HS-27A (cell line): ENCODE data around the gene MS4A18.
"Not testable (repeated sequence)": the region's sequence is repeated elsewhere in the genome, so short reads cannot be mapped to it uniquely, and the experiment has no call there.

Experiments
- DNase-seq: peaks from one replicate; pipeline ENCODE4 v3.0.0-alpha.2; 2012; ENCODE audit warnings: low read depth, missing footprints

Gene MS4A18

GRCh38 chr11:60724420-60724819 is at the start of gene MS4A18:
MS4A18 (plus strand) TSS chr11:60724720.
- DNase-seq: no peak

GRCh38 chr11:60678231-60678630 is 46.3 kb upstream of the MS4A18 start:
- DNase-seq: not testable (repeated sequence)

GRCh38 chr11:60679879-60680278 is 44.6 kb upstream of the MS4A18 start:
- no peak for DNase-seq

GRCh38 chr11:60680455-60681119 is 43.9 kb upstream of the MS4A18 start:
- DNase-seq: no peak

GRCh38 chr11:60684541-60684848 is 40.0 kb upstream of the MS4A18 start:
- not testable (repeated sequence) for DNase-seq

- DNase-seq: no peak
Measured at GRCh38 chr11:60691661-60692060, 32.9 kb upstream of the MS4A18 start.

- DNase-seq: no peak
Measured at GRCh38 chr11:60699284-60699691, 25.2 kb upstream of the MS4A18 start, which contains the start of gene MS4A8. MS4A8 (plus strand) TSS chr11:60699612; CDS start chr11:60700861, 1,249 bp downstream.

GRCh38 chr11:60699936-60700335 is 24.6 kb upstream of the MS4A18 start:
- no peak for DNase-seq

- no peak for DNase-seq
Measured at GRCh38 chr11:60700689-60701468, 23.6 kb upstream of the MS4A18 start.

GRCh38 chr11:60701469-60701818 is 23.1 kb upstream of the MS4A18 start:
- DNase-seq: no peak

GRCh38 chr11:60703374-60703773 is 21.1 kb upstream of the MS4A18 start:
- no peak for DNase-seq

GRCh38 chr11:60705895-60706294 is 18.6 kb upstream of the MS4A18 start:
- no peak for DNase-seq

GRCh38 chr11:60706931-60707330 is 17.6 kb upstream of the MS4A18 start:
- DNase-seq: no peak

GRCh38 chr11:60710482-60710881 is 14.0 kb upstream of the MS4A18 start:
- no peak for DNase-seq

- DNase-seq: no peak
Measured at GRCh38 chr11:60711276-60711675, 13.2 kb upstream of the MS4A18 start.

GRCh38 chr11:60713423-60713822 is 11.1 kb upstream of the MS4A18 start:
- not testable (repeated sequence) for DNase-seq

GRCh38 chr11:60717956-60718355 is 6.6 kb upstream of the MS4A18 start:
- no peak for DNase-seq

- DNase-seq: no peak
Measured at GRCh38 chr11:60718524-60719316, 5.8 kb upstream of the MS4A18 start.

GRCh38 chr11:60719391-60719790 is 5.1 kb upstream of the MS4A18 start:
- no peak for DNase-seq

- DNase-seq: no peak
Measured at GRCh38 chr11:60720460-60720859, 4.1 kb upstream of the MS4A18 start.

GRCh38 chr11:60725592-60725991 is 1.1 kb downstream of the MS4A18 start:
- DNase-seq: no peak

GRCh38 chr11:60731586-60731985 is 7.1 kb downstream of the MS4A18 start:
- no peak for DNase-seq

- DNase-seq: no peak
Measured at GRCh38 chr11:60734279-60734678, 9.8 kb downstream of the MS4A18 start.
